HUES64 (cell line): ENCODE data around the gene JPH4.
"Not testable (repeated sequence)": the region's sequence is repeated elsewhere in the genome, so short reads cannot be mapped to it uniquely, and the experiment has no call there.

ENCODE experiments used
- H3K27ac ChIP-seq: 2 replicates; pipeline ENCODE4 v1.7.0; 2013; ENCODE audit warnings: low read depth, low read length, inconsistent platforms
- H3K27me3 ChIP-seq: 2 replicates; pipeline ENCODE4 v1.6.1; 2013; ENCODE audit warnings: mild to moderate bottlenecking, low read length; ENCODE audit not compliant: insufficient read depth
- H3K36me3 ChIP-seq: 2 replicates; pipeline ENCODE4 v1.6.1; 2013; ENCODE audit warnings: mild to moderate bottlenecking, low read length; ENCODE audit not compliant: insufficient read depth
- H3K4me1 ChIP-seq: 2 replicates; pipeline ENCODE4 v1.6.1; 2013; ENCODE audit warnings: mild to moderate bottlenecking, low read length, moderate library complexity; ENCODE audit not compliant: insufficient read depth
- H3K4me3 ChIP-seq: 2 replicates; pipeline ENCODE4 v1.5.1; 2013; ENCODE audit warnings: mild to moderate bottlenecking, low read length, moderate library complexity
- H3K9ac ChIP-seq: 2 replicates; pipeline ENCODE4 v1.6.1; 2013; ENCODE audit warnings: mild to moderate bottlenecking, low read depth, low read length
- H3K9me3 ChIP-seq: 2 replicates; pipeline ENCODE4 v1.6.1; 2013; ENCODE audit warnings: low read depth, low read length; ENCODE audit not compliant: insufficient read depth
- WGBS: fragments of 150-250, 120-280 bp; methylation state at CpG from one replicate; pipeline ENCODE4 v1.1.7; 2013; ENCODE audit warnings: missing lambda C conversion rate; 5-methylcytosine and 5-hydroxymethylcytosine counted together

The JPH4 gene

GRCh38 chr14:23617539-23617938 is 38.9 kb upstream of the JPH4 start:
- H3K4me1 ChIP-seq, result no peaks in the 10 kb centered on the region
- 100% methylated on average over 1 of the region's 1 CpG for WGBS
- H3K9ac ChIP-seq, result no peak overlapping the region
- peaks cover 13% of the 10 kb centered on the region for H3K9me3 ChIP-seq
- no peaks in the 10 kb centered on the region for H3K27me3 ChIP-seq
- no peaks in the 10 kb centered on the region for H3K36me3 ChIP-seq
- no peak overlapping the region for H3K4me3 ChIP-seq
- H3K27ac ChIP-seq, result no peak overlapping the region

- Histone ChIP-seq H3K9ac (no peak overlapping the region), H3K4me3 (no peak overlapping the region), H3K9me3 (0 out of 2 replicates have a peak, but pooled peaks cover 2% of the 10 kb centered on the region), H3K27me3 (no peaks in the 10 kb centered on the region), H3K36me3 (no peaks in the 10 kb centered on the region), H3K27ac (no peak overlapping the region), H3K4me1 (no peaks in the 10 kb centered on the region)
- WGBS, result 74% methylated on average over 5 of the region's 5 CpGs
These were observed 37.3 kb upstream of the JPH4 start for GRCh38 chr14:23615856-23616255.

- H3K9me3 ChIP-seq, result 0 out of 2 replicates have a peak, but pooled peaks cover 5% of the 10 kb centered on the region
- no peaks in the 10 kb centered on the region for H3K4me1 ChIP-seq
- no peak overlapping the region for H3K4me3 ChIP-seq
- WGBS, result 78% methylated on average over 2 of the region's 2 CpGs
- H3K36me3 ChIP-seq, result no peaks in the 10 kb centered on the region
- no peak overlapping the region for H3K9ac ChIP-seq
- no peaks in the 10 kb centered on the region for H3K27me3 ChIP-seq
- H3K27ac ChIP-seq, result no peak overlapping the region
These were observed 35.8 kb upstream of the JPH4 start for GRCh38 chr14:23614395-23614828.

- H3K9ac ChIP-seq, result no peak overlapping the region
- 82% methylated on average over 6 of the region's 6 CpGs for WGBS
- H3K4me1 ChIP-seq, result no peaks in the 10 kb centered on the region
- H3K9me3 ChIP-seq, result 0 out of 2 replicates have a peak, but pooled peaks cover 5% of the 10 kb centered on the region
- H3K36me3 ChIP-seq, result no peaks in the 10 kb centered on the region
- no peak overlapping the region for H3K27ac ChIP-seq
- H3K27me3 ChIP-seq, result no peaks in the 10 kb centered on the region
- no peak overlapping the region for H3K4me3 ChIP-seq
These were observed 34.9 kb upstream of the JPH4 start for GRCh38 chr14:23613242-23614070.

GRCh38 chr14:23612802-23613201 is 34.2 kb upstream of the JPH4 start:
- Histone ChIP-seq H3K4me1 (no peaks in the 10 kb centered on the region), H3K9ac (no peak overlapping the region), H3K9me3 (0 out of 2 replicates have a peak, but pooled peaks cover 5% of the 10 kb centered on the region), H3K27ac (no peak overlapping the region), H3K36me3 (no peaks in the 10 kb centered on the region), H3K27me3 (no peaks in the 10 kb centered on the region), H3K4me3 (no peak overlapping the region)
- 84% methylated on average over 1 of the region's 1 CpG for whole genome bisulfite sequencing

GRCh38 chr14:23612354-23612732 is 33.8 kb upstream of the JPH4 start:
- no peaks in the 10 kb centered on the region for H3K4me1 ChIP-seq
- 0 out of 2 replicates have a peak, but pooled peaks cover 5% of the 10 kb centered on the region for H3K9me3 ChIP-seq
- no peaks in the 10 kb centered on the region for H3K36me3 ChIP-seq
- 71% methylated on average over 4 of the region's 4 CpGs for WGBS
- H3K9ac ChIP-seq, result no peak overlapping the region
- H3K27me3 ChIP-seq, result no peaks in the 10 kb centered on the region
- H3K27ac ChIP-seq, result no peak overlapping the region
- no peak overlapping the region for H3K4me3 ChIP-seq

GRCh38 chr14:23610815-23611289 is 32.3 kb upstream of the JPH4 start:
- 0 out of 2 replicates have a peak, but pooled peaks cover 5% of the 10 kb centered on the region for H3K9me3 ChIP-seq
- no peak overlapping the region for H3K27ac ChIP-seq
- no peak overlapping the region for H3K9ac ChIP-seq
- H3K4me1 ChIP-seq, result no peaks in the 10 kb centered on the region
- H3K36me3 ChIP-seq, result no peaks in the 10 kb centered on the region
- no peaks in the 10 kb centered on the region for H3K27me3 ChIP-seq
- H3K4me3 ChIP-seq, result no peak overlapping the region
- 61% methylated on average over 4 of the region's 4 CpGs for WGBS

- Histone ChIP-seq H3K27me3 (no peaks in the 10 kb centered on the region), H3K9me3 (0 out of 2 replicates have a peak, but pooled peaks cover 5% of the 10 kb centered on the region), H3K4me3 (no peak overlapping the region), H3K9ac (no peak overlapping the region), H3K27ac (no peak overlapping the region), H3K4me1 (no peaks in the 10 kb centered on the region), H3K36me3 (no peaks in the 10 kb centered on the region)
- 84% methylated on average over 2 of the region's 2 CpGs for WGBS
These were observed 31.7 kb upstream of the JPH4 start for GRCh38 chr14:23610090-23610814.

- H3K36me3 ChIP-seq, H3K4me1 ChIP-seq, H3K4me3 ChIP-seq, H3K27ac ChIP-seq, H3K27me3 ChIP-seq, H3K9me3 ChIP-seq, H3K9ac ChIP-seq: not testable (repeated sequence)
- 75% methylated on average over 6 of the region's 7 CpGs for WGBS
These were observed 31.0 kb upstream of the JPH4 start for GRCh38 chr14:23609411-23610089.

GRCh38 chr14:23609001-23609400 is 30.4 kb upstream of the JPH4 start:
- H3K27me3 ChIP-seq, result no peaks in the 10 kb centered on the region
- H3K27ac ChIP-seq, result no peak overlapping the region
- 0 out of 2 replicates have a peak, but pooled peaks cover 5% of the 10 kb centered on the region for H3K9me3 ChIP-seq
- no peak overlapping the region for H3K4me3 ChIP-seq
- H3K9ac ChIP-seq, result no peak overlapping the region
- H3K36me3 ChIP-seq, result no peaks in the 10 kb centered on the region
- WGBS, result 90% methylated on average over 3 of the region's 3 CpGs
- H3K4me1 ChIP-seq, result no peaks in the 10 kb centered on the region

- WGBS, result 67% methylated on average over 1 of the region's 1 CpG
These were observed 29.9 kb upstream of the JPH4 start for GRCh38 chr14:23608454-23608853.

More at GRCh38 chr14:23608454-23608853, 29.9 kb upstream of the JPH4 start:
- H3K9ac ChIP-seq, result no peak overlapping the region
- no peaks in the 10 kb centered on the region for H3K27me3 ChIP-seq
- H3K4me1 ChIP-seq, result no peaks in the 10 kb centered on the region
- H3K9me3 ChIP-seq, result 0 out of 2 replicates have a peak, but pooled peaks cover 5% of the 10 kb centered on the region
- H3K27ac ChIP-seq, result no peak overlapping the region
- no peaks in the 10 kb centered on the region for H3K36me3 ChIP-seq
- no peak overlapping the region for H3K4me3 ChIP-seq
